Panc1 (cell line): ENCODE data around the gene ZNF319. TPM values are rescaled to one million over a fixed set of nuclear protein-coding genes. Genes with fewer than 3 reads are reported as not detected.

Experiments
- ATAC-seq: fragments of 200-7000 bp; cut with Tn5 transposase; 2 replicates; pipeline ENCODE4 v1.9.1; 2020; ENCODE audit warnings: mild to moderate bottlenecking, moderate library complexity
- BruUV-seq: library from RNA; stranded (reverse); fragments of 400-500 nt; replicated peaks from 2 replicates; lab custom pipeline; 2021; lab: Mats Ljungman, UMichigan
- CTCF ChIA-PET: fragments of 300-600 bp; sonication (Branson Sonifier 250); formaldehyde crosslinking; loops from one replicate; lab custom pipeline; 2022; ENCODE audit warnings: antibody characterized with exemption; lab: Charles Lee
- POLR2A ChIA-PET: fragments of 300-600 bp; sonication (Branson Sonifier 250); formaldehyde crosslinking; loops from one replicate; lab custom pipeline; 2022; ENCODE audit warnings: antibody characterized with exemption; lab: Charles Lee
- DNase-seq: peaks from one replicate; pipeline ENCODE4 v3.0.0-alpha.2; 2010; ENCODE audit warnings: low read depth, low spot score
- H3K27ac ChIP-seq: 2 replicates; pipeline ENCODE4 v1.5.1; 2011; ENCODE audit warnings: mild to moderate bottlenecking, low read length, inconsistent platforms
- H3K27me3 ChIP-seq: fragments of 200-500 bp; sonication (Bioruptor generic); 2 replicates; pipeline ENCODE4 v1.6.0; 2014; ENCODE audit warnings: low read length, inconsistent platforms; ENCODE audit not compliant: control insufficient read depth, insufficient read depth
- H3K36me3 ChIP-seq: fragments of 200-500 bp; sonication (Bioruptor generic); 2 replicates; pipeline ENCODE4 v1.5.1; 2014; ENCODE audit warnings: inconsistent platforms, mild to moderate bottlenecking, low read length, moderate library complexity; ENCODE audit not compliant: control insufficient read depth, insufficient read depth
- H3K4me1 ChIP-seq: 2 replicates; pipeline ENCODE4 v1.5.1; 2011; ENCODE audit warnings: inconsistent platforms, mild to moderate bottlenecking, low read length, moderate library complexity; ENCODE audit not compliant: control insufficient read depth, insufficient read depth
- H3K4me3 ChIP-seq, 2 experiments: 2 replicates each; pipeline ENCODE4 v1.5.1; 2011 to 2012; ENCODE audit warnings: low read depth in 2 of 2, low read length in 2 of 2, mild to moderate bottlenecking in 2 of 2, inconsistent platforms in 1 of 2, moderate library complexity in 1 of 2
- H3K9me3 ChIP-seq: fragments of 200-500 bp; sonication (Bioruptor generic); 2 replicates; pipeline ENCODE4 v1.5.1; 2014; ENCODE audit warnings: low read depth, mild to moderate bottlenecking, inconsistent platforms, low read length, moderate library complexity; ENCODE audit not compliant: control insufficient read depth, insufficient read depth
- CTCF ChIP-seq: fragments of 450-650 bp; IDR thresholded peaks from 2 replicates; pipeline ENCODE4 v1.5.1; 2017; ENCODE audit warnings: mild to moderate bottlenecking
- POLR2AphosphoS5 ChIP-seq: IDR thresholded peaks from 2 replicates; pipeline ENCODE4 v1.6.1; 2012; ENCODE audit warnings: mild to moderate bottlenecking, low read depth, low read length, moderate library complexity
- REST ChIP-seq, 2 experiments: IDR thresholded peaks; 2 replicates each; pipeline ENCODE4 v1.6.1; 2011 to 2012; ENCODE audit warnings: low read depth in 2 of 2, control low read depth in 1 of 2, low read length in 1 of 2, mild to moderate bottlenecking in 1 of 2, moderate library complexity in 1 of 2; ENCODE audit not compliant: insufficient read depth in 1 of 2
- SIN3A ChIP-seq: IDR thresholded peaks from 2 replicates; pipeline ENCODE4 v1.6.1; 2012; ENCODE audit warnings: low read depth, mild to moderate bottlenecking, low read length, moderate library complexity, borderline replicate concordance; ENCODE audit not compliant: insufficient read depth
- TCF7L2 ChIP-seq: IDR thresholded peaks from 2 replicates; pipeline ENCODE4 v1.6.1; 2011; ENCODE audit warnings: mild to moderate bottlenecking, low read depth, low read length, inconsistent platforms
- in situ Hi-C: cut with HindIII; loops from 2 replicates; pipeline ENCODE4 v1.10.0; 2016; ENCODE audit warnings: low sequenced_read_pairs, low pct_unique_long_range_greater_than_20kb
- intact Hi-C: fragments of 100-400 bp; cut with micrococcal nuclease; formaldehyde crosslinking; loops from one replicate; pipeline ENCODE4 v1.10.0; 2022; ENCODE audit not compliant: unreplicated experiment
- total RNA-seq: library from RNA; stranded (reverse); gene quantifications from one replicate; pipeline ENCODE4 v1.2.1, GENCODE V29; 2021; ENCODE audit not compliant: unreplicated experiment

Gene ZNF319
- total RNA-seq, 1 experiment from 2014 or later = 6.5 TPM

- in situ Hi-C loops (no loop called here), intact Hi-C loops (no loop called here)
- CTCF ChIA-PET = no interaction called here
- H3K27ac ChIP-seq = no peak overlapping the region
- POLR2A ChIA-PET = no interaction called here
- H3K36me3 ChIP-seq = no peaks in the 10 kb centered on the region
- no TSS peak for BruUV-seq
- ATAC-seq = no peak
- no peaks in the 10 kb centered on the region; the same call in 1 of the 2 replicates for H3K4me1 ChIP-seq
- no peaks in the 10 kb centered on the region for H3K9me3 ChIP-seq
- no peaks in the 10 kb centered on the region for H3K27me3 ChIP-seq
- DNase-seq = no peak
- TF ChIP-seq REST (IDR thresholded peaks at IDR 0.05; ENCODE audit: insufficient read depth in 1 of 2, low read depth in 2 of 2, low read length in 1 of 2) = no peak
- no peak for TF ChIP-seq POLR2AphosphoS5
- TF ChIP-seq TCF7L2 = no peak
- no peak for TF ChIP-seq CTCF
- TF ChIP-seq SIN3A = no peak
- no peak overlapping the region for H3K4me3 ChIP-seq
These were observed 44.6 kb upstream of the ZNF319 start for GRCh38 chr16:58045096-58045495.

DNA sequence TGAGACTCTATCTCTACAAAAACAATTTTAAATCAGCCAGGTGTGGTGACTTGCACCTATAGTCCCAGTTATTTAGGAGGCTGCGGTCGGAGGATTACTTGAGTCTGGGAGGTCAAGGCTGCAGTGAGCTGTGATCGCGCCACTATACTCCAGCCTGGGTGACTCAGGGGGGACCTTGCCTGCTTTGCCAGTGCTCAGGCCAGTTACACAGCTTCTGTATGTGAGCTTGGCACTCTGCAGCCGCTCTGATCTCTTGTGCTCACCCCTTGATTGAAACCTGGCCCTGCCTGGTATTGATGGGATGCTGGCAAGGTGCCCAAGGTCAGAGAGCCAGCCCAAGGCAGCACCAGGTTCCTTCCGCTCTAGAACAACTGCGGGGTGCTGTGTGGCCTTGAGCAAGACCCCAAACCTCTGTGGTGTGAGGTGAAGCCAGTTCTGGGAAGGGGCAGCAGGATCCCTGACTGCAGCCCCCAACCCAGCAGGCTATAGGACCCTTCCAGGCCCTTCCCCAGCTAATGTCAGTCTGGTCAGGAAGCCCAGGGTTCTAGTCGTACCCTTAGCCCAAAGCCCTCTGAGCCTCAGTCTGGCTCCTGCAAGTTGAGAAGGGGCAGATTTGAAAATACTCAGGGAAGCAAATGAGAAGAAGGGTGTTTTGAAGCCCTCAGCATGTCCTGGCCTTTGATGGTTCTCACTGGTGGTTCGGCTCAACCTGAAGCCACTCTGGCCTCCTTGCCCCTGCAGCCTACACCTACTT, 44.0 kb upstream of the ZNF319 start:
- in situ Hi-C loops = no loop called here
- CTCF ChIA-PET = no interaction called here
- intact Hi-C loops = no loop called here
- ATAC-seq (no peak), DNase-seq (no peak)
- no peaks in the 10 kb centered on the region for H3K36me3 ChIP-seq
- no peaks in the 10 kb centered on the region for H3K9me3 ChIP-seq
- no peaks in the 10 kb centered on the region for H3K27me3 ChIP-seq
- BruUV-seq = no TSS peak
- POLR2A ChIA-PET = no interaction called here
- no peak overlapping the region for H3K4me3 ChIP-seq
- no peaks in the 10 kb centered on the region; the same call in 1 of the 2 replicates for H3K4me1 ChIP-seq
- no peak overlapping the region for H3K27ac ChIP-seq
- TF ChIP-seq REST (IDR thresholded peaks at IDR 0.05; ENCODE audit: insufficient read depth in 1 of 2, low read depth in 2 of 2, low read length in 1 of 2) (no peak), TCF7L2 (no peak), POLR2AphosphoS5 (no peak), SIN3A (no peak), CTCF (no peak)
